Measurements from ENCODE around the gene PRKCB.

PRKCB gene

DNA sequence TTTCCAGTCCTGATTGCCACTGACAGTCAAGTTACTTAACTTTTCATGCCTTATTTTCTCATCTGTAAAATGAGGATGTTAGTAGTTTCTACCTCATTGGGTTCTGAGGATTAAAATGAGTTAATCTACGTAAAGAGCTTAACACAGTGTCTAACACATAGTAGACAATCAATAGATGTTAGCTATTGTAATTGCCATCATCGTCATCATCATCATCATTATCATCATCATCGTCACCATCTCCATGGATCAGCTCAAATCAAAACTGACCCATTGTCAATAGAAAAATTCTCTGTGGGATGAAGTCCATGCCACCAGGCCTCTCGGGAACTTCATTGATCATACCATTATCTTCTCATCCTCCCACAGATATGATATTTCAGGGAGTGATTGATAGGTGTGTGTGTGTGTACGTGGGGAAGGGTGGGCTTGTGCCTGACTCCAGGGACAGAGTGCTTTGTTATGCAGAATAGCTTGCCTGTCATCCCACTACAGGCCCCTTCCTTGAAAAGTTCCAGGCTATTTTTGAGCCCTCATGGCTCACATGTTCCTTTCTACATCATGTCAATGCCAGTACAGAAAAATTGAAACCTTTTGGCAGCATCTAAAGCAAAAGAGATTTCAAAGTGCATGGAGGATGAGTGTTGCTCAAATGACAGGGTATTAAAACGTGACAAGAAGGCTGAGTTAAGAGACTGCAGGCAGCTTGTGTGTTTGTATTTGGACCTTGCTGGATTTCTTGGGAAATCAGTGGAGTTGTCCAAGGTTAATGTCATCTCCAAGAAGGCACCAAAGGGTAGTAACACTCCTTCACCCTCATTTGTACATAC lies 133.9 kb downstream of the PRKCB start:
- no peak for DNase-seq
- peaks cover 63 to 97% of the 10 kb centered on the region in 2 donors for H3K4me1 Mint-ChIP-seq
- H3K9me3 Mint-ChIP-seq: no peaks in the 10 kb centered on the region
- H3K36me3 Mint-ChIP-seq: peaks cover 31 to 48% of the 10 kb centered on the region in 2 donors
- no peaks in the 10 kb centered on the region for H3K27me3 Mint-ChIP-seq
- H3K4me3 Mint-ChIP-seq: no peak overlapping the region
- no peak for ATAC-seq (replicated peaks)
- peak overlapping the region; percentile 63 for H3K27ac Mint-ChIP-seq

DNA sequence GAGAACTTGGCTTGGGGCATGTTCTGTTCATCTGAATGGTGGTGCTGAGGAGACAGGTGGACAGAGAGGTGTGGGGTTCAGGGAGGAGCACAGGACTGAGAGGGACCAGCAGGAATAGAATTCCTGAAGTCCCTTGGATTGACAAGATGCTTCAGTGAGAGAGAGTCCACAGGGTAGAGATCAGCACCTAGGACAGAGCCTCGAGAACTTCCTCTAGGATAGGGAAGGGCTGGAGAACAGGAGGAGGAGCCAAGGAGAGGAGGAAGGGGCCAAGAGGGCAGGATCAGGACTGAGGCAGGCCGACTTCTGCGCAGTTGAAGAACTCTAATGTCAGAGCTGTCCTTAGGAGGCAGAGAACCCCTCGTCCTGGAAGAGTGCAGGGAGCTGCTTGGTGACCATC lies 138.4 kb downstream of the PRKCB start:
- Mint-ChIP-seq H3K36me3 (peaks cover 20 to 39% of the 10 kb centered on the region in 2 donors), H3K27ac (peak overlapping the region; percentile 49), H3K4me3 (no peak overlapping the region), H3K4me1 (peaks cover 59 to 93% of the 10 kb centered on the region in 2 donors), H3K9me3 (no peaks in the 10 kb centered on the region), H3K27me3 (no peaks in the 10 kb centered on the region)
- DNase-seq (no peak), ATAC-seq (replicated peaks) (no peak)

DNA sequence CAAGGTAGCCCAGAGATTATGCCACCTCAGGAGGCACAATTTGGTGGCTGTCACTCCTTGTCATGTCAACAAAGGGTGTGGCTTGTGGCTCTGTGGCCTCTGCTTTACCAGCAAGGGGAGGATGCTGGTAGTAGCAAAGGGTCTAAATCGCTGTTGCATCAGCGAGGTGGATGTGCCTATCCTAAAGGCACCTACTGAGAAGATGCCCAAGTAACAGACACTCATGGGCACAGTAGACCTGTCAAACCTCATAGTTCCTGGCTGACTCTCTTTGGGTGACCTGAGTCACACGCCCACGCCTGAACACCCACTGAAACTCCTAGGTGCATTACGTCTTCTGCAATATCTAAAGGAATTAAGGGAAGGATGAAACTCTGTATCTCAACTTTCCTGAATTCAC lies 139.5 kb downstream of the PRKCB start:
- H3K27ac Mint-ChIP-seq: no peak overlapping the region
- peaks cover 53 to 93% of the 10 kb centered on the region in 2 donors for H3K4me1 Mint-ChIP-seq
- no peaks in the 10 kb centered on the region for H3K27me3 Mint-ChIP-seq
- no peak for ATAC-seq (replicated peaks)
- H3K4me3 Mint-ChIP-seq: no peak overlapping the region
- peaks cover 20 to 29% of the 10 kb centered on the region in 2 donors for H3K36me3 Mint-ChIP-seq
- H3K9me3 Mint-ChIP-seq: no peaks in the 10 kb centered on the region
- no peak for DNase-seq

DNA sequence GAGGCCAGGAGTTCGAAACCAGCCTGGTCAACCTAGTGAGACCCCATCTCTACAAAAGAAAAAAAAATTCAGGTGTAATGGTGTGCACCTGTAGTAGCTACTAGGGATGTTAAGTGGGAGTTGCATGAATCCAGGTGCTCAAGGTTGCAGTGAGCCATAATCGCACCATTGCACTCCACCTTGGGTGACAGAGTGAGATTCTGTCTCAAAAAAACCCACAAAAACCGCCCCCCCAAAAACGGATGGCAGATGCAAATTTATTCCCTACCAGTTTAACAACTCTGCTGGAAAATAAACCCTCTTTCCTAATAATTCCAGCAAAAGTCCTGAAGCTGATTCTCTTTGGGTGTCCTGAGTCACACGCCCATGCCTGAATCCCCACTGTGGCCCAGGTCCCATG lies 140.3 kb downstream of the PRKCB start:
- Mint-ChIP-seq H3K27me3 (no peaks in the 10 kb centered on the region), H3K9me3 (no peaks in the 10 kb centered on the region), H3K27ac (peak overlapping the region; percentile 89), H3K4me3 (peak overlapping the region in 1 of 2 donors; percentile 31), H3K36me3 (peaks cover 17 to 29% of the 10 kb centered on the region in 2 donors), H3K4me1 (peaks cover 53 to 90% of the 10 kb centered on the region in 2 donors)
- DNase-seq (no peak), ATAC-seq (replicated peaks) (no peak)

DNA sequence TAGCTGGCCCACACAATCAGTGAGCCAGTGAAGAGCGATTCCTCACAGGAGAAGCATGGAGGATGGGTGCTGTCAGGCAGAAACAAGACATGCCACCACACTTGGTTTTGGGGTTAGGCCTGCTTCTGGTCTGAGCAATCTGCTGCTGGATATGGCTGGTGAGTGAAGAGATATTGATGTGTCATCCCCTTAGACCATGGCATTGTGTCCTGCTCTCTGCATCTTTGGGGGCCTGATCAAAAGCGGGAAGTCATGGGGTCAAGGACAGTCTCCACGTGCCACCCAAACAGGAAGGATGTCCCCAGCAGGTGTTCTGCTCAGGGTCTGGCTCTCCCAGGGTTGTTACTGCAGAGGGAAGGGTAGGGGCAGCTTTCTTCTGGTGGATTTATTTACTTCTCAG lies 140.7 kb downstream of the PRKCB start:
- Mint-ChIP-seq H3K27me3 (no peaks in the 10 kb centered on the region), H3K36me3 (peaks cover 16 to 29% of the 10 kb centered on the region in 2 donors), H3K4me1 (peaks cover 50 to 89% of the 10 kb centered on the region in 2 donors), H3K27ac (peak overlapping the region; percentile 89), H3K9me3 (no peaks in the 10 kb centered on the region), H3K4me3 (peak overlapping the region in 1 of 2 donors; percentile 31)
- ATAC-seq (replicated peaks) (peak; percentile 72 to 79), DNase-seq (no peak)

DNA sequence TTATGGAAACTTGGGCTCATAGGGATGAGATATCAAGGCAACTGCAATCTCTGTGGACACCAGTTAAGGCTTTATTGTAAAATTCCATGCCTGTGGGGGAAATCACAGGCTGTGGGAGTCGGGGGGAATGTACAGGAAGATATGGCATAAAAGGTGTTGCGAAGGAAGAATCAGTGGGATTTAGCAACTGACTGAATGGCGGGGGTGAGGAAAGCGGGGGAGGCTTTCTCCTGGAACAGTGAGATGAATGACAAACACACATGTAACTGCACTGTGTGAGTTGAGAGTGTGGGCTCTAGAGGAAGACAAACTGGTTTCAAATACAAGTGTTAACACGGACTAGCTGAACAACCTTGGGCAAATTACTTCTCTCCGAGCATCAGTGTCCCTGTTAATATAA lies 143.7 kb downstream of the PRKCB start:
- Mint-ChIP-seq H3K36me3 (peaks cover 12 to 23% of the 10 kb centered on the region in 2 donors), H3K27me3 (no peaks in the 10 kb centered on the region), H3K9me3 (no peaks in the 10 kb centered on the region), H3K4me3 (no peak overlapping the region), H3K4me1 (peaks cover 44 to 85% of the 10 kb centered on the region in 2 donors), H3K27ac (no peak overlapping the region)
- ATAC-seq (replicated peaks) (no peak), DNase-seq (no peak)

DNA sequence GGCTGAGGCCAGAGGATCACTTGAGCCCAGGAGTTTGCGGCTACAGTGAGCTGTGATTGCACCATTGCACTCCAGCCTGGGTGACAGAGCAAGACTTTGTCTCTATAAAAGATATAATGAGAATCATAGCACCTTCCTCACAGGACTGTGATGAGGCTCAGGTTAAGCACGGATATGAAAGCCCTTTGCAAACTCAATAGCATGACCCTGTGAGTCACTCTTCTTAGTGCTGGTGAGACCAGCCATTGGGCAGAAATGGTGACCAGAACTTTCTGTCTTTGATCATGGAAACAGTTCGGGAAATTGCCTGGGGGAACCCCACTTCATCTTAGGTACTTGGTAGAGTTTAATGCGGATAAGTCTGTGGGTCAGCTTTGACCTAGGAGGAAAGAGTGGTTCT lies 144.2 kb downstream of the PRKCB start:
- Mint-ChIP-seq H3K4me1 (peaks cover 43 to 82% of the 10 kb centered on the region in 2 donors), H3K36me3 (peaks cover 12 to 22% of the 10 kb centered on the region in 2 donors), H3K27me3 (no peaks in the 10 kb centered on the region), H3K9me3 (no peaks in the 10 kb centered on the region), H3K4me3 (no peak overlapping the region), H3K27ac (no peak overlapping the region)
- no peak for DNase-seq
- peak; percentile 64 to 71 for ATAC-seq (replicated peaks)

DNA sequence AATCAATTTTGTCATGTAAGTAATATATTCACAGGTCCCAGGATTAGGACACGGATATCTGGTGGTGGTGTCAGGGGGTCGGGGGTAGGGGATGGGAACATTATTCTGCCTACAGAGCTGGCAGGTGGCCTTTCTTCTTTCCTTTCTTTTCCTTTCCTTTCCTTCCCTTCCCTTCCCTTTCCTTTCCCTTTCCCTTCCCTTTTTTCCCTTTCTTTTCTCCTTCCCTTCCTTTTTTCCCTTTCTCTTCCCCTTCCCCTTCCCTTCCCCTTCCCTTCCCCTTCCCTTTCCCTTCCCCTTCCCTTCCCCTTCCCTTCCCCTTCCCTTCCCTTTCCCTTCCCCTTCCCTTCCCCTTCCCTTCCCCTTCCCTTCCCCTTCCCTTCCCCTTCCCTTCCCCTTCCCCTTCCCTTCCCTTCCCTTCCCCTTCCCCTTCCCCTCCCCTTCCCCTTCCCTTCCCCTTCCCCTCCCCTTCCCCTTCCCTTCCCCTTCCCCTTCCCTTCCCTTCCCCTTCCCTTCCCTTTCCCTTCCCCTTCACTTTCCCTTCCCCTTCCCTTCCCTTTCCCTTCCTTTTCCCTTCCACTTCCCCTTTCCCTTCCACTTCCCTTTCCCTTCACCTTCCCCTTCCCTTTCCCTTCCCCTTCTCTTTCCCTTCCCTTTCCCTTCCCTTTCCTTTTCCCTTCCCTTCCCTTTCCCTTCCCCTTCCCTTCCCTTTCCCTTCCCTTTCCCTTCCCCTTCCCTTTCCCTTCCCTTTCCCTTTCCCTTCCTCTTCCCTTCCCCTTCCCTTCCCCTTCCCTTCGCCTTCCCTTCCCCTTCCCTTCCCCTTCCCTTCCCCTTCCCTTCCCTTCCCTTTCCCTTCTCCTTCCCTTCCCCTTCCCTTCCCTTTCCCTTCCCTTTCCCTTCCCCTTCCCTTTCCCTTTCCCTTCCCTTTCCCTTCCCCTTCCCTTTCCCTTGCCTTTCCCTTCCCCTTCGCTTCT lies 145.9 kb downstream of the PRKCB start:
- Mint-ChIP-seq H3K4me1 (peaks cover 34 to 65% of the 10 kb centered on the region in 2 donors), H3K9me3 (no peaks in the 10 kb centered on the region), H3K27me3 (no peaks in the 10 kb centered on the region), H3K36me3 (peaks cover 13 to 17% of the 10 kb centered on the region in 2 donors), H3K4me3 (no peak overlapping the region), H3K27ac (peak overlapping the region; percentile 88)
- no peak for DNase-seq
- ATAC-seq (replicated peaks): no peak

DNA sequence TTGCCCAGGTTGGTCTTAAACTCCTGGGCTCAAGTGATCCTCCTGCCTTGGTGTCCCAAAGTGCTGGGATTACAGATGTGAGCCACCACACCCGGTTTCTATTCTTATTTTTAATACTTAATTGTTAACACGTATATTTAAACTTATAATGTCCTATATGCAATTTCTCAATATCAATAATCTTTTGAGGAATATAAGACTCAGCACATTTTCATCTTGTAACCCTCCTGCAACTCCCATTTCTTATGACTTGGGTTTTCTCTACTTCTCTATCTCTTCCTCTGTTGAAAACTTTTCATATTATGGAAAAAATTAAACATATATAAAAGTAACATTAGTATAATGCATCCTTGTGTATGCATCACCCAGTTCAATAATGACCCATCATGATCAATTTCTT lies 150.7 kb downstream of the PRKCB start:
- H3K27ac Mint-ChIP-seq: no peak overlapping the region
- ATAC-seq (replicated peaks) (no peak), DNase-seq (no peak)
- H3K9me3 Mint-ChIP-seq: peaks cover 2 to 4% of the 10 kb centered on the region in 2 donors
- peaks cover 34 to 52% of the 10 kb centered on the region in 2 donors for H3K4me1 Mint-ChIP-seq
- no peaks in the 10 kb centered on the region for H3K27me3 Mint-ChIP-seq
- H3K36me3 Mint-ChIP-seq: peaks cover 29 to 37% of the 10 kb centered on the region in 2 donors
- no peak overlapping the region for H3K4me3 Mint-ChIP-seq

DNA sequence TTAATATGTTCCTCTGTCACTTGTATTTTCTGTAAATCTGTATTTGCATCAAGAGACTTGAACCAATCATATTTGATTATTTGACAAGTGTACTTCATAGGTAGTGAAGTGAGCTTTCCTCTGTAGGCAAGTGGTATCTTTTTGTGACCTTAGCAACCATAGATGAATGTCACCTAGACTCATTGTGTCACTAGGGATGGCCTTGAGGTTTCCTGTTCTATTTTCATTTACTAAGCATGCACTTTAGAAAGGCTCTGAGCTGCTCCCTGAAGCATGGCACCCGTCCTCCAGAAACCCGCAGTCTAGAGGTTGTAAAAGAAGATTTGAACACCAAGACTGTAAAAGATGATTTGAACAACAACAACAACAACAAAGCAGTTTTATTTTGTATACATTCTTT lies 151.7 kb downstream of the PRKCB start:
- DNase-seq (peak; percentile 43), ATAC-seq (replicated peaks) (peak; percentile 100)
- H3K4me1 Mint-ChIP-seq: peaks cover 33 to 48% of the 10 kb centered on the region in 2 donors
- peak overlapping the region; percentile 48 for H3K27ac Mint-ChIP-seq
- peaks cover 2 to 4% of the 10 kb centered on the region in 2 donors for H3K9me3 Mint-ChIP-seq
- H3K27me3 Mint-ChIP-seq: no peaks in the 10 kb centered on the region
- peaks cover 29 to 35% of the 10 kb centered on the region in 2 donors for H3K36me3 Mint-ChIP-seq
- peak overlapping the region; percentile 12 to 43 for H3K4me3 Mint-ChIP-seq

DNA sequence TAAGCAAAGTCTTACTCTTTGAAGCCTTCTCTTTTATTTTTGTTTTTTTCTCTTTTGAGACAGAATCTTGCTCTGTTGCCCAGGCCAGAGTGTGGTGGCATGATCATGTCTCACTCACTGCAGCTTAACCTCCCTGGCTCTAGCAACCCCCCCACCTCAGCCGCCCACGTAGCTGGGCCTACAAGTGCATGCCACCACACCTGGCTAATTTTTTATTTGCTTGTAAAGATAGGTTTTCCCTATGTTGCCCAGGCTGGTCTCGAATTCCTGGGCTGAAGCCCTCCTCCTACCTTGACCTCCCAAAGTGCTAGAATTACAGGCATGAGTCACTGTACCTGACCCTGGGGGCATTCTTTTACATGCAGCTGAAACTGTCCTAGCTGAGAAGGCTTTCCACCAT lies 154.7 kb downstream of the PRKCB start:
- Mint-ChIP-seq H3K36me3 (peaks cover 26 to 37% of the 10 kb centered on the region in 2 donors), H3K27ac (no peak overlapping the region), H3K27me3 (no peaks in the 10 kb centered on the region), H3K9me3 (peaks cover 2 to 4% of the 10 kb centered on the region in 2 donors), H3K4me3 (peak overlapping the region in 1 of 2 donors; percentile 2), H3K4me1 (peaks cover 32 to 41% of the 10 kb centered on the region in 2 donors)
- DNase-seq: no peak
- ATAC-seq (replicated peaks): no peak

DNA sequence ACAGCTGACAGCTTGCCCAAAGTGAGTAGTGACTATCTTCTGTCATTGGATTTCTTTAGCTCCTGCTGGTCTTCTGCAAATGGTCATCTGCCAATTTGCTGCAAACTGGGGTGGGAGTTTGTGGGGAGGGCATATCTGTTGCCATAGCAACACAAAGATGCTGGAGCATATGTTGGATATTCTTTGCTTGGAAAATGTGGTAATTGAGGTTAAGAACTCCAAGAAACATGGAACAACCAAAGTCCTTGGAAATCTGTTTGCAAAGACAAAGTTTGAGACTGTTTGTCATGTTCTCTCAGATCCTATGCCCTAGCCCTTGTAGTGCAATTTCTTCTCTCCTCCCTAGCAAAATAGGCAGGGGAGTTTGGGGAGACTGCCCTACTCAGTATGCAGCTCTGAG lies 155.3 kb downstream of the PRKCB start:
- Mint-ChIP-seq H3K4me1 (peaks cover 34 to 47% of the 10 kb centered on the region in 2 donors), H3K36me3 (peaks cover 30 to 42% of the 10 kb centered on the region in 2 donors), H3K27ac (no peak overlapping the region), H3K9me3 (peaks cover 2 to 4% of the 10 kb centered on the region in 2 donors), H3K4me3 (peak overlapping the region in 1 of 2 donors; percentile 8), H3K27me3 (no peaks in the 10 kb centered on the region)
- ATAC-seq (replicated peaks) (no peak), DNase-seq (no peak)

DNA sequence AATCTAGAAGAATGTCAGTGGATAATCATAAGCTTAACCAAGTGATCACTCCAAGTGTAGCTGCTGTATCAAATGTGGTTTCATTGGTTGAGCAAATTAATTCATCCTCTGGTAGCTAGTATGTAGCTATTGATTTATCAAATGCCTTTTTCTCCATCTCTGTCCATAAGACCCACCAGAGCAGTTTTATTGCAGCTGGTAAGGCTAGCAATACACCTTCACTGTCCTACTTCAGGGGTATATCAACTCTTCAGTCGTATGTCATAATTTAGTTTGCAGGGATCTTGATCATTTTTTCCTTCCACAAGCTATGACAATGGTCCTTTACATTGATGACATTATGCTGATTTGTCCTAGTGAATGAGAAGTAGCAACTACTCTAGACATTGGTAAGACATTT lies 158.8 kb downstream of the PRKCB start:
- H3K27ac Mint-ChIP-seq: no peak overlapping the region
- H3K27me3 Mint-ChIP-seq: no peaks in the 10 kb centered on the region
- H3K4me3 Mint-ChIP-seq: no peak overlapping the region
- no peak for DNase-seq
- no peaks in the 10 kb centered on the region for H3K9me3 Mint-ChIP-seq
- H3K4me1 Mint-ChIP-seq: peaks cover 32 to 53% of the 10 kb centered on the region in 2 donors
- peaks cover 35 to 45% of the 10 kb centered on the region in 2 donors for H3K36me3 Mint-ChIP-seq
- no peak for ATAC-seq (replicated peaks)

DNA sequence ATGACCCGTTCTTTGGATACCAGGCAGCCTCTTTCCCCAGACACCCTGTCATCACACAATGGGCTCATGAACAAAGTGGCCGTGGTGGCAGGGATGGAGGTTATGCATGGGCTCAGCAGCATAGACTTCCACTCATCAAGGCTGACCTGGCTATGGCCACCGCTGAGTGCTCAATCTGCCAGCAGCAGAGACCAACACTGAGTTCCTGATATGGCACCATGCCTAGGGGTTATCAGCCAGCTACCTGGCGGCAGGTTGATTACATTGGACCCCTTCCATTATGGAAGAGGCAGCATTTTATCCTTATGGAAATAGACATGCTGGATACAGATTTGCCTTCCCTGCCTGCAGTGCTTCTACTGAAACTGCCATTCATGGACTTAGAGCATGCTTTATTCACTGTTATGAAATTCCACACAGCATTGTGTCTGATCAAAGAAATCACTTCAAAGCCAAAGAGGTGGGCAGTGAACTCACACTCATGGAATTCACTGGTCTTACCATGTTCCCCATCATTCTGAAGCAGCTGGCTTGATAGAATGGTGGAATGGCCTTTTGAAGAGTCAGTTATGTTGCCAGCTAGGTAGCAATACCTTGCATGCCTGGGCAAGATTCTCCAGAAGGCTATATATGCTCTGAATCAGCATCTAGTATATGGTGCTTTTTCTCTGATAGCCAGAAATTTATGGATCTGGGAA lies 160.6 kb downstream of the PRKCB start:
- peaks cover 27 to 51% of the 10 kb centered on the region in 2 donors for H3K4me1 Mint-ChIP-seq
- H3K36me3 Mint-ChIP-seq: peaks cover 25 to 34% of the 10 kb centered on the region in 2 donors
- no peak overlapping the region for H3K27ac Mint-ChIP-seq
- no peaks in the 10 kb centered on the region for H3K9me3 Mint-ChIP-seq
- no peak overlapping the region for H3K4me3 Mint-ChIP-seq
- H3K27me3 Mint-ChIP-seq: no peaks in the 10 kb centered on the region
- no peak for ATAC-seq (replicated peaks)
- DNase-seq: no peak

All from stimulated activated naive B cell treated with anti-CD40 and anti-IgM and Interleukin-4, amounts not matched to agents 10 μg/mL and 1 μg/mL and 100 μg/mL, for 72 hours (primary cell).